Ovary (tissue), 3 donors: ENCODE results near the gene ARHGAP19.

Experiments
- EP300 ChIP-seq: sonication (generic); formaldehyde crosslinking; IDR thresholded peaks from one replicate; pipeline ENCODE4 v1.6.1; 2017; ENCODE audit warnings: antibody characterized with exemption
- TF ChIP-seq, protein P1 (sequence below), 3 donors: fragments of 450-650 bp in 2 of 3; fragments of 200-600 bp in 1 of 3; IDR thresholded peaks; one replicate each; pipeline versions ENCODE4 v1.5.1 to v1.8.0; 2016 to 2022; ENCODE audit warnings: antibody characterized with exemption in 3 of 3, mild to moderate bottlenecking in 1 of 3
- donor health status: DM: no; HTN: no; CAD: no.

DNA sequence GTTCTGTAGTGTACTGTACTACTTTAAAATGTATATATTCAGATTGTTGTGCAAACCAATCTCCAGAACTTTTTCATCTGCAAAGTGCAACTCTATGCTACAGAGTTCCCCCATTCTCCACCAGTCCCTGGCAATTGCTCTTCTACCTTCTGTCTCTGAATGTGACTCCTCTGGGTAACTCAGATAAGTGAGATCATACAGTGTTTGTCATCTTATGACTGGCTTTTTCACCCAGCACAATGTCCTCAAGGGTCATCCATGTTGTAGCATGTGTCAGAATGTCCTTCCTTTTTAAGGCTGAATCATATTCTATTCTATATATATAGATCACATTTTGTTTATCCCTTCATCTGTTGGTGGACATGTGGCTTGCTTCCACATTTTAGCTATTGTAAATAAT is 117.5 kb downstream of the ARHGAP19 start:
- TF ChIP-seq, protein P1, sequence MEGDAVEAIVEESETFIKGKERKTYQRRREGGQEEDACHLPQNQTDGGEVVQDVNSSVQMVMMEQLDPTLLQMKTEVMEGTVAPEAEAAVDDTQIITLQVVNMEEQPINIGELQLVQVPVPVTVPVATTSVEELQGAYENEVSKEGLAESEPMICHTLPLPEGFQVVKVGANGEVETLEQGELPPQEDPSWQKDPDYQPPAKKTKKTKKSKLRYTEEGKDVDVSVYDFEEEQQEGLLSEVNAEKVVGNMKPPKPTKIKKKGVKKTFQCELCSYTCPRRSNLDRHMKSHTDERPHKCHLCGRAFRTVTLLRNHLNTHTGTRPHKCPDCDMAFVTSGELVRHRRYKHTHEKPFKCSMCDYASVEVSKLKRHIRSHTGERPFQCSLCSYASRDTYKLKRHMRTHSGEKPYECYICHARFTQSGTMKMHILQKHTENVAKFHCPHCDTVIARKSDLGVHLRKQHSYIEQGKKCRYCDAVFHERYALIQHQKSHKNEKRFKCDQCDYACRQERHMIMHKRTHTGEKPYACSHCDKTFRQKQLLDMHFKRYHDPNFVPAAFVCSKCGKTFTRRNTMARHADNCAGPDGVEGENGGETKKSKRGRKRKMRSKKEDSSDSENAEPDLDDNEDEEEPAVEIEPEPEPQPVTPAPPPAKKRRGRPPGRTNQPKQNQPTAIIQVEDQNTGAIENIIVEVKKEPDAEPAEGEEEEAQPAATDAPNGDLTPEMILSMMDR (IDR thresholded peaks at IDR 0.05) = no peak
- no peak for TF ChIP-seq EP300
